GM23338 (cell line): ENCODE measurements around the gene SYT5.

ENCODE experiments used
- CREB1 ChIP-seq: fragments of 250-450 bp; sonication (Bioruptor Pico); IDR thresholded peaks from 2 replicates; pipeline ENCODE4 v1.5.0; 2020; ENCODE audit warnings: low read depth, mild to moderate bottlenecking, moderate library complexity
- CTCF ChIP-seq, 2 experiments: fragments of 200-600 bp in 1 of 2; sonication (generic) in 1 of 2; conservative IDR thresholded peaks; 2 replicates each; pipeline versions ENCODE4 v1.5.1 to v1.6.1; 2016 to 2017; ENCODE audit warnings: antibody characterized with exemption in 2 of 2, low read depth in 2 of 2, mild to moderate bottlenecking in 2 of 2, moderate library complexity in 1 of 2
- ETS1 ChIP-seq: IDR thresholded peaks from 2 replicates; pipeline ENCODE4 v1.6.1; 2016; ENCODE audit warnings: antibody characterized with exemption
- EZH2 ChIP-seq: fragments of 200-600 bp; sonication (generic); IDR thresholded peaks from one replicate; pipeline ENCODE4 v1.8.0; 2017; ENCODE audit warnings: antibody characterized with exemption, mild to moderate bottlenecking, low read depth; ENCODE audit not compliant: unreplicated experiment
- EZH2phosphoT487 ChIP-seq: fragments of 200-600 bp; sonication (generic); IDR thresholded peaks from one replicate; pipeline ENCODE4 v1.8.1; 2018; ENCODE audit warnings: antibody characterized with exemption; ENCODE audit not compliant: unreplicated experiment
- JUNB ChIP-seq: IDR thresholded peaks from one replicate; pipeline ENCODE4 v1.6.1; 2016; ENCODE audit warnings: antibody characterized with exemption; ENCODE audit not compliant: unreplicated experiment
- NANOG ChIP-seq: IDR thresholded peaks from 2 replicates; pipeline ENCODE4 v1.6.1; 2016; ENCODE audit warnings: antibody characterized with exemption, borderline replicate concordance
- POLR2AphosphoS5 ChIP-seq: IDR thresholded peaks from 2 replicates; pipeline ENCODE4 v1.6.1; 2016; ENCODE audit warnings: antibody characterized with exemption, low read depth
- STAT1 ChIP-seq: IDR thresholded peaks from one replicate; pipeline ENCODE4 v1.6.1; 2016; ENCODE audit warnings: antibody characterized with exemption; ENCODE audit not compliant: unreplicated experiment
- ZNF331 ChIP-seq: fragments of 250-450 bp; sonication (Bioruptor Pico); IDR thresholded peaks from 2 replicates; pipeline ENCODE4 v1.5.0; 2020; ENCODE audit warnings: low read depth, mild to moderate bottlenecking, moderate library complexity
- TF ChIP-seq, protein P1 (sequence below): IDR thresholded peaks from one replicate; pipeline ENCODE4 v1.6.1; 2018; ENCODE audit warnings: antibody characterized with exemption; ENCODE audit not compliant: unreplicated experiment

GRCh38 chr19:55228403-55229031, 48.4 kb upstream of the SYT5 start, which contains the start of gene TMEM86B:
- TF ChIP-seq CREB1 (CRISPR knock-in tag) (no peak), JUNB (no peak), CTCF (conservative IDR thresholded peaks at IDR 0.05; ENCODE audit: low read depth in 2 of 2) (no peak), EZH2 (no peak), EZH2phosphoT487 (no peak), POLR2AphosphoS5 (no peak), ETS1 (no peak), NANOG (no peak), ZNF331 (CRISPR knock-in tag) (no peak), STAT1 (no peak)
- TF ChIP-seq, protein P1, sequence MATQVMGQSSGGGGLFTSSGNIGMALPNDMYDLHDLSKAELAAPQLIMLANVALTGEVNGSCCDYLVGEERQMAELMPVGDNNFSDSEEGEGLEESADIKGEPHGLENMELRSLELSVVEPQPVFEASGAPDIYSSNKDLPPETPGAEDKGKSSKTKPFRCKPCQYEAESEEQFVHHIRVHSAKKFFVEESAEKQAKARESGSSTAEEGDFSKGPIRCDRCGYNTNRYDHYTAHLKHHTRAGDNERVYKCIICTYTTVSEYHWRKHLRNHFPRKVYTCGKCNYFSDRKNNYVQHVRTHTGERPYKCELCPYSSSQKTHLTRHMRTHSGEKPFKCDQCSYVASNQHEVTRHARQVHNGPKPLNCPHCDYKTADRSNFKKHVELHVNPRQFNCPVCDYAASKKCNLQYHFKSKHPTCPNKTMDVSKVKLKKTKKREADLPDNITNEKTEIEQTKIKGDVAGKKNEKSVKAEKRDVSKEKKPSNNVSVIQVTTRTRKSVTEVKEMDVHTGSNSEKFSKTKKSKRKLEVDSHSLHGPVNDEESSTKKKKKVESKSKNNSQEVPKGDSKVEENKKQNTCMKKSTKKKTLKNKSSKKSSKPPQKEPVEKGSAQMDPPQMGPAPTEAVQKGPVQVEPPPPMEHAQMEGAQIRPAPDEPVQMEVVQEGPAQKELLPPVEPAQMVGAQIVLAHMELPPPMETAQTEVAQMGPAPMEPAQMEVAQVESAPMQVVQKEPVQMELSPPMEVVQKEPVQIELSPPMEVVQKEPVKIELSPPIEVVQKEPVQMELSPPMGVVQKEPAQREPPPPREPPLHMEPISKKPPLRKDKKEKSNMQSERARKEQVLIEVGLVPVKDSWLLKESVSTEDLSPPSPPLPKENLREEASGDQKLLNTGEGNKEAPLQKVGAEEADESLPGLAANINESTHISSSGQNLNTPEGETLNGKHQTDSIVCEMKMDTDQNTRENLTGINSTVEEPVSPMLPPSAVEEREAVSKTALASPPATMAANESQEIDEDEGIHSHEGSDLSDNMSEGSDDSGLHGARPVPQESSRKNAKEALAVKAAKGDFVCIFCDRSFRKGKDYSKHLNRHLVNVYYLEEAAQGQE = no peak
